ENCODE measurements around the gene OSBP2. TPM values are rescaled to one million over a fixed set of nuclear protein-coding genes. Genes with fewer than 3 reads are reported as not detected.
A peak's percentile ranks its signal among the peaks of the same experiment; 100 is the strongest.

OSBP2 gene
- total RNA-seq, 2 donors from 2014 or later = 4.0 to 16.8 TPM

DNA sequence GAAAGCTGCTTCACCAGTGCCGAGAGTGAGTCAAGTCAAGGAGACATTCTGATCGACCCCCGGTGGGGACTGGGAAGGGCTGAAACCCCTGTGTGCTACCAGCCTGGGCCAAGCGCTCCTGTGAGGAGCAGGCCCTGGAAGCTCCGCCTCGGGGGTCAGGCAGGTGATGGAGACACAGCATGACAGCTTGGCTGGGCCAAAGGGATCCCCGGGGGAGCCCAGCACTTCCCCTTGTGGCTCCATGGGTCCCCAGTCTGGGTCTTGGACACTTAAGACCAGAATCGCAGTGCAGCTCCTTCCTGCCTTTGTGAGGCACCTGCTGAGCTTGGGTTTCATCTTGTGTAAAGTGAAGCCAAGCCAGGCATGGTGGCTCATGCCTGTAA is 184.7 kb downstream of the OSBP2 start:
- no peaks in the 10 kb centered on the region for H3K27me3 ChIP-seq
- H3K4me1 ChIP-seq = peaks cover 0 to 58% of the 10 kb centered on the region in 2 donors
- no peak overlapping the region for H3K4me3 ChIP-seq
- H3K9me3 ChIP-seq = no peaks in the 10 kb centered on the region
- no peak for DNase-seq (ENCODE audit: low spot score)
- TF ChIP-seq, protein P1, sequence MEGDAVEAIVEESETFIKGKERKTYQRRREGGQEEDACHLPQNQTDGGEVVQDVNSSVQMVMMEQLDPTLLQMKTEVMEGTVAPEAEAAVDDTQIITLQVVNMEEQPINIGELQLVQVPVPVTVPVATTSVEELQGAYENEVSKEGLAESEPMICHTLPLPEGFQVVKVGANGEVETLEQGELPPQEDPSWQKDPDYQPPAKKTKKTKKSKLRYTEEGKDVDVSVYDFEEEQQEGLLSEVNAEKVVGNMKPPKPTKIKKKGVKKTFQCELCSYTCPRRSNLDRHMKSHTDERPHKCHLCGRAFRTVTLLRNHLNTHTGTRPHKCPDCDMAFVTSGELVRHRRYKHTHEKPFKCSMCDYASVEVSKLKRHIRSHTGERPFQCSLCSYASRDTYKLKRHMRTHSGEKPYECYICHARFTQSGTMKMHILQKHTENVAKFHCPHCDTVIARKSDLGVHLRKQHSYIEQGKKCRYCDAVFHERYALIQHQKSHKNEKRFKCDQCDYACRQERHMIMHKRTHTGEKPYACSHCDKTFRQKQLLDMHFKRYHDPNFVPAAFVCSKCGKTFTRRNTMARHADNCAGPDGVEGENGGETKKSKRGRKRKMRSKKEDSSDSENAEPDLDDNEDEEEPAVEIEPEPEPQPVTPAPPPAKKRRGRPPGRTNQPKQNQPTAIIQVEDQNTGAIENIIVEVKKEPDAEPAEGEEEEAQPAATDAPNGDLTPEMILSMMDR (IDR thresholded peaks at IDR 0.05) = no peak
- H3K27ac ChIP-seq = peak overlapping the region; percentile 59 to 81
- H3K36me3 ChIP-seq = no peaks in the 10 kb centered on the region

DNA sequence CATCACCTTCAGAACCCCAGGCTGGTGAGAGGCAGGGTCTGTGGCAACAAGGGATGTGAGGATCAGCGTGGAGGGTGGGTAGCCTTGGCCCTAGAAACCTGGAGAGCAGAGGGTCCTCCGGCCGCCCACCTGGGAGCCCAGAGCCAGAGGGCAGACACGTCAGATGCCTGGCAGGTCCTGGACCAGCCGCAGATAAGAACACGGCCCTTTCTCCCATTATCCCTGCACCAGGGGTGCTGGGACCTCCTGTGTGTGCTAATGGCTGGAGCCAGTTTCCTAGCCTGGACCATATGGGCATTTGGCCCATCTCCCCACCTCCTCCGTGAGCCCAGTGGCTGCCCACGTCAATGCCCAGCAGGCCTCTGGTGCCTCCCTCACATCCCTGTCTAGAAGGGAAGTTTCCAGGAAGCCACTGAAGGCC is 185.5 kb downstream of the OSBP2 start:
- TF ChIP-seq, protein P1 (IDR thresholded peaks at IDR 0.05) = no peak
- DNase-seq (ENCODE audit: low spot score) = no peak
- H3K27me3 ChIP-seq = no peaks in the 10 kb centered on the region
- peaks cover 0 to 58% of the 10 kb centered on the region in 2 donors for H3K4me1 ChIP-seq
- no peak overlapping the region for H3K4me3 ChIP-seq
- H3K36me3 ChIP-seq = no peaks in the 10 kb centered on the region
- H3K27ac ChIP-seq = peak overlapping the region in 1 of 2 donors; percentile 81
- H3K9me3 ChIP-seq = no peaks in the 10 kb centered on the region

DNA sequence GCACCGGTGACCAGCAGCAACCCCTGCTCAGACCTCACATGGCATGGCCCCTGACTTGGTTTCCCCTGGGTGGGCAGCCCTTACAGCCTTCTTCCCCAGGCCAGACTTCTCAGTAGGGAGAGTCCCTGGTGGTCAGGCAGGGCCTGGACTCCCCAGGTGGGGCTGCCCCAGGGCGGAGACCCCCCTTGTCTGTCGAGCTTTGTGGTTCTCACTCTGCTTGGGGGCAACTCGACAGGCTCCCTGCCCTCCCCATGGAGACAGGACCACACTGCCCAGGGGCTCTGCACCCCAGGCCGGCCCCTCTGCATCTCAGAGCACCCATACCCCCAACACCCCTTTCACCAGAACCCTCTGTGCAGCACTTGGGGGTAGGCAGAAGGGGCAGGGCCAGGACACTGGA is 186.2 kb downstream of the OSBP2 start:
- no peak for DNase-seq (ENCODE audit: low spot score)
- TF ChIP-seq, protein P1 (IDR thresholded peaks at IDR 0.05) = no peak
- Histone ChIP-seq H3K36me3 (no peaks in the 10 kb centered on the region), H3K9me3 (no peaks in the 10 kb centered on the region), H3K27me3 (no peaks in the 10 kb centered on the region), H3K27ac (peak overlapping the region in 1 of 2 donors; percentile 55), H3K4me3 (no peak overlapping the region), H3K4me1 (peaks cover 0 to 57% of the 10 kb centered on the region in 2 donors)

DNA sequence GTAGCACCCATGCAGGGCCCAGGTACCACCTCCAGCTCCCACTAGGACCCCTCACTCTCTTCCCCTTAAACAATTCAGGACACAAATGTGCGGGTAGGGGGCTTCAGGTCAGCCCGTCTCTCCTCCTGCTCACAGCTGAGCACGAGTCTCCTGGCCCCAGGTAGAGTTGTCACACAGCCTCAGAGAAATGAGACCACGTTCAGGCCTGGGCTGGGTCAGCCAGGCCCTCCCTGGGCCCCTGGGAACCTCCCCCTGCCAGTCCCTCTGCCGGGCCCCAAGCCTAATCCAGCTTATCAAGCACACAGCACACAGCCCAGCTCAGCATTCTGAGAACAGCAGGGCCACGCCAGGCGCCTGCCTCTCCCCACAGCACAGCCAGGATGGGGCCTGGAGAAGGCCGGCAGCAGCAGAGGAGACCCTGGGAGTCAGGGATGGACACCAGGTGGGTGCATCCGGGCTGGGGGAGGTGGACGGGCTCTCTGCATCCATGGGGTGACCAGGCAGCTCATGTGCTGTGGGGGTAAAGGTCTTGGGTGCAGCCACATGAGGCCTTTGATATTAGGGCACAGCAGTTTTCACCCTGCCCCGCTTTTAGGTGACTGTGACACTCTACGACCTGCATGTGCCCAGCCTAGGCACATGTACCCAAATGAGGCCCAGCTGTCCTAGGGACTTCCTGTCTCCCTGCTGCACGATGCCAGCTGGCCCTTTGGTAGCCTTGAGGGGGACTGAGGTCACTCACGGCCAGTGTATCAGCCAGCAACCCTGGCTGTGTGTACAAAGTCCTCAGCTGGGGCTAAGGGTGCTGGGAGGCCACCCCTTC is 186.9 kb downstream of the OSBP2 start:
- no peak overlapping the region for H3K4me3 ChIP-seq
- H3K9me3 ChIP-seq = no peaks in the 10 kb centered on the region
- H3K4me1 ChIP-seq = peaks cover 0 to 50% of the 10 kb centered on the region in 2 donors
- TF ChIP-seq, protein P1 (IDR thresholded peaks at IDR 0.05) = no peak
- no peak for DNase-seq (ENCODE audit: low spot score)
- H3K27ac ChIP-seq = peak overlapping the region in 1 of 2 donors; percentile 55
- H3K27me3 ChIP-seq = no peaks in the 10 kb centered on the region
- no peaks in the 10 kb centered on the region for H3K36me3 ChIP-seq

DNA sequence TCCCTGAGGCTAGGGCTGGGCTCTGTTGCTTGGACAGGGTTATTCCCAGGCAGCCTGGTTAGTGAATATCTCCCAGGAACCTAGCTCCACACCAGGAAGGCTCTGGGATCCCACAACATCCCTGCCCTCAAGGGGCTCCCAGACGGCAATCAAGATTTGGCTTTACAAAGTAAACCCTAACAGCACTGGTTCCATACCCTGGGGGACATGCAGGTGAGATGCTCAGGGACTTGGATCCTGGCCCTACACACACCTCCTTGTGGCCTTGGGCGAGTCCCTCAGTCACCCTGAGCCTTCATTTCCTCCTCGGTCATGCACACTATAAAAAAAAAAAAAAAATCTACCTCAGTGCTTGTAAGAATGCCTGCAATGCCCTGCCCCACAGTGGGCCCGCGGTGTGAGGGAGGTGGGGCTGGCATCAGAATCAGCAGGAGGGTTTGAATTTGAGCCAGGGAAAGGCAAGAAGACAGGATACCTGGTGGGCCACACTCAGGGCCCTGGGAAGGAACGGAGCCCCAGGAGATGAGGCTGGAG is 187.6 kb downstream of the OSBP2 start:
- no peaks in the 10 kb centered on the region for H3K9me3 ChIP-seq
- H3K4me1 ChIP-seq = peaks cover 0 to 43% of the 10 kb centered on the region in 2 donors
- no peaks in the 10 kb centered on the region for H3K36me3 ChIP-seq
- TF ChIP-seq, protein P1 (IDR thresholded peaks at IDR 0.05) = no peak
- H3K27ac ChIP-seq = peak overlapping the region in 1 of 2 donors; percentile 55
- no peak overlapping the region for H3K4me3 ChIP-seq
- no peaks in the 10 kb centered on the region for H3K27me3 ChIP-seq
- no peak for DNase-seq (ENCODE audit: low spot score)

All from right atrium auricular region (tissue), 2 donors.